HG03432 (cell line): Measurements from ENCODE around the gene CPN2.

ENCODE experiments used
- ATAC-seq: cut with Tn5 transposase; IDR thresholded peaks from one replicate; pipeline ENCODE4 v1.9.1; 2021; ENCODE audit warnings: mild to moderate bottlenecking, moderate library complexity; ENCODE audit not compliant: unreplicated experiment

The CPN2 gene

GRCh38 chr3:194354315-194354714 lies 3.2 kb upstream of the CPN2 start:
- no peak for ATAC-seq

- no peak for ATAC-seq
Observed at GRCh38 chr3:194352667-194353246, 1.6 kb upstream of the CPN2 start.

- ATAC-seq: no peak
Observed at GRCh38 chr3:194351952-194352536, 916 bp upstream of the CPN2 start.

- no peak for ATAC-seq
Observed at GRCh38 chr3:194350726-194351071, 429 bp downstream of the CPN2 start.

- no peak for ATAC-seq
Observed at GRCh38 chr3:194348354-194348753, 2.8 kb downstream of the CPN2 start.

- ATAC-seq: no peak
Observed at GRCh38 chr3:194346621-194347020, 4.5 kb downstream of the CPN2 start.

- ATAC-seq: no peak
Observed at GRCh38 chr3:194346035-194346434, 5.1 kb downstream of the CPN2 start.

- ATAC-seq: peak; percentile 62
Observed at GRCh38 chr3:194344012-194344411, 7.1 kb downstream of the CPN2 start.

GRCh38 chr3:194343561-194343893 lies 7.6 kb downstream of the CPN2 start:
- no peak for ATAC-seq

- ATAC-seq: no peak
Observed at GRCh38 chr3:194342861-194343560, 8.1 kb downstream of the CPN2 start.

- no peak for ATAC-seq
Observed at GRCh38 chr3:194340757-194341400, 10.2 kb downstream of the CPN2 start.

- ATAC-seq: no peak
Observed at GRCh38 chr3:194339840-194340239, 11.3 kb downstream of the CPN2 start.

GRCh38 chr3:194339356-194339755 lies 11.8 kb downstream of the CPN2 start:
- ATAC-seq: no peak

- ATAC-seq: no peak
Observed at GRCh38 chr3:194337965-194338753, 13.0 kb downstream of the CPN2 start.

- ATAC-seq: no peak
Observed at GRCh38 chr3:194336601-194337355, 14.3 kb downstream of the CPN2 start.

- ATAC-seq: no peak
Observed at GRCh38 chr3:194333981-194334320, 17.2 kb downstream of the CPN2 start.

GRCh38 chr3:194333212-194333980 lies 17.7 kb downstream of the CPN2 start:
- peak; percentile 94 for ATAC-seq

GRCh38 chr3:194332858-194333211 lies 18.3 kb downstream of the CPN2 start:
- ATAC-seq: no peak

- ATAC-seq: no peak
Observed at GRCh38 chr3:194330579-194330978, 20.5 kb downstream of the CPN2 start.

GRCh38 chr3:194330160-194330559 lies 21.0 kb downstream of the CPN2 start:
- no peak for ATAC-seq
